HG03342 (cell line): ENCODE data around the gene IL22.

Experiments
- ATAC-seq: cut with Tn5 transposase; IDR thresholded peaks from one replicate; pipeline ENCODE4 v1.9.1; 2021; ENCODE audit warnings: mild to moderate bottlenecking, moderate library complexity; ENCODE audit not compliant: unreplicated experiment

The IL22 gene, protein sequence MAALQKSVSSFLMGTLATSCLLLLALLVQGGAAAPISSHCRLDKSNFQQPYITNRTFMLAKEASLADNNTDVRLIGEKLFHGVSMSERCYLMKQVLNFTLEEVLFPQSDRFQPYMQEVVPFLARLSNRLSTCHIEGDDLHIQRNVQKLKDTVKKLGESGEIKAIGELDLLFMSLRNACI

DNA sequence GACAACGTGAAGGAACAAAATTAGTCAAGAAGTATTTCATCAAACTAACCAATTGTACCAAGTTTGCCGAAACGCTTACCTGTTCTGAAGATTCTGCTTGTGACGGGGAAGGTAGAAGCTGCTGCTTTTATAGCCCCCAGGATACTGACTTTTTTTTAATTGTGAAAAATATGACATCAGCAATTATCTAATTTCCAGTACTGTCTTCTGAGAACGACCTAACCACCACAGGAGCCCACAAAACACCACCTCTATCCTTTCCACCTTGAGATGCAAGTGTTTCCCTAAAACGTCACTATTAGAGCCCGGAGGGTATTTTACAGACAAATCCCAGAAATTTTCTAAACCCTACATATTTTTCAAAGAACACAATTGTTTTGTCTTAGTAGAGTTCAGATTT, at the start of gene IL22:
TSS of gene IL22 (minus strand) at position 101 of the 400 bp plus-strand sequence. CDS start 156 bp downstream, outside the sequence.
- no peak for ATAC-seq

- ATAC-seq, result no peak
Observed at GRCh38 chr12:68297929-68298328, 44.5 kb upstream of the IL22 start.

- no peak for ATAC-seq
Observed at GRCh38 chr12:68294251-68294650, 40.8 kb upstream of the IL22 start.

DNA sequence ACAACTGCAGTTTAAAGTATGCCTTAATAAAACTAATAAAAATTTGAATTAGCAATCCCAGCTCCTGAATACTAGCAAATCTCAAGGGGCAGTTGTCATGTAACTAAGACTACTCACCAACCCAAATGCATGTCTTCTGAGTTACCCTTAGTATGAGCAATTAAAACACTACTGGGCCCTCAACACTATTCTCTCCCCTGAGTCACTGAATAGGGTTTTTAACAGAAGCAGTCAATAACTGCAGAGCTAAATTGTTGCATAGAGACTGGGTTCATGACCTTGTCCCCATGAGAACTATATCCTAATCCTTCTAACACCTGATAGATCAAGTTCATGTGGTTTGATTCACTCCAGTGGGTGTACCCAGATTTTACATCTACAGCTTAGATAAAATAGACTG, 39.9 kb upstream of the IL22 start:
- ATAC-seq, result no peak

GRCh38 chr12:68292151-68292943, 38.9 kb upstream of the IL22 start:
- ATAC-seq, result no peak

DNA sequence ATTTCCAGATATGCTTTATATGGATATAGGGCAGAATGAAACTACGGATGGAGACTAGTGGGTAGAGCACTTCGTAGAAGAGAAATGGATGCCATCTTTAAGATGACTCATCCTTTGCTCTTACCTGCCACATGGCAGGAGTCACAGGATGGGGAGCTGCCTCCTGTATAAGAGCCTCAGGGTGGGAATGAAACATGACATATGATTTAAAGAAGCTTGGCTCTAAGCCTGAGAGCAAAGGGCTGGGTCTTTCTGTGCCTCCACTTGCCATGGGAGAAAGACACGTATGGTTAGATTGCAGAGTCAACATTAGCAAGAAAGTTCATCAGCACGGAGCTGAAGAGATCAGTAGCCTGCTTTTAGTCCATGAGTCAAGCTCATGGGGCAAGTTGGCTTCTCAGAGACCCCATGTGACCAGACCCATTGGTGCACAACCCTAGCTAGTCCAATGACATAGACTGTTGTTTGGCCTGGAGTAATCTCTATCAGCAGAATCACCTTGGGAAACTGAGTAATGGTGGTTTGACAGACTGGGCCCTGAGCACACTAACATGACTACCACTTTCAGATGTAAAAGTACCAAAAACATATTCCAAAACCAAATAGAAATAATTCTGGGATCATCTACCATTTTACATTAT, 38.1 kb upstream of the IL22 start:
- no peak for ATAC-seq

DNA sequence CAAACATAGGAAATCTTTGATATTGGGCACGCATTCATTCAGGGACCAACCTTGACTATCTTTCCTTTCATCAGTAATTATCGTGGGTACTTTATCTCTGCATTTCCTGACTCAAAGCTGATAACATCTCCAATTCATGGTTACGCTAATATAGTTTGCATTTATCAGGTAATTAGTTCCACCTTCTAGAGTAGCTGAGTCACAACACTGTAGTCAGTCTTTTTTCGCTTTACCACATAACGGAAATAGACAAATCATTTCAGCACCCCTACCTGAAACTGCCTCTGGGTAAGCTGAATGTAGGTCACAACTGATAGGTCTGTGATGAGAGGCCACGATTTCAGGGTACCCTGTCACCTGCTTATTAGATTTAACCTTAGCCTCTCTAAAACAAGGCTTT, 36.7 kb upstream of the IL22 start:
- peak; percentile 93 for ATAC-seq

GRCh38 chr12:68287106-68287505, 33.7 kb upstream of the IL22 start:
- ATAC-seq, result no peak

GRCh38 chr12:68286396-68286795, 33.0 kb upstream of the IL22 start:
- ATAC-seq, result no peak

DNA sequence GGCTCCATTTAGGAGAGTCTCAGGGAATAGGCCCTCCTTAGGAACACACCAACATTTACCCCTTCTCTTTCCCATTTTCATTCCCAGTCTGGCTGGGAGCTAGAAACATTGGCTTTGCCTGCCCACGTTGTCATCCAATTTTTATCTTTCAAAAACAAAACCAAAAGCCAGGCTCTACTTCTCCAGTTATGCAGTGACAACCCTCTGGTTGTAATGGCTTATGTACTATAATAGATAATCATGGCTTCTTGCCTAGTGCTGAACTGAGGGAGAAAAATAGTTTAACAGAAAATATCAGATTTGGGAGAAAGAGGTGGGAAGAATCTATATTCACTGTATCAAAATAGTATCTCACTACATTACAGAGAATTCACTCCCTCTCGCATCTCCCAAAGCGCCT, 32.1 kb upstream of the IL22 start:
- no peak for ATAC-seq

DNA sequence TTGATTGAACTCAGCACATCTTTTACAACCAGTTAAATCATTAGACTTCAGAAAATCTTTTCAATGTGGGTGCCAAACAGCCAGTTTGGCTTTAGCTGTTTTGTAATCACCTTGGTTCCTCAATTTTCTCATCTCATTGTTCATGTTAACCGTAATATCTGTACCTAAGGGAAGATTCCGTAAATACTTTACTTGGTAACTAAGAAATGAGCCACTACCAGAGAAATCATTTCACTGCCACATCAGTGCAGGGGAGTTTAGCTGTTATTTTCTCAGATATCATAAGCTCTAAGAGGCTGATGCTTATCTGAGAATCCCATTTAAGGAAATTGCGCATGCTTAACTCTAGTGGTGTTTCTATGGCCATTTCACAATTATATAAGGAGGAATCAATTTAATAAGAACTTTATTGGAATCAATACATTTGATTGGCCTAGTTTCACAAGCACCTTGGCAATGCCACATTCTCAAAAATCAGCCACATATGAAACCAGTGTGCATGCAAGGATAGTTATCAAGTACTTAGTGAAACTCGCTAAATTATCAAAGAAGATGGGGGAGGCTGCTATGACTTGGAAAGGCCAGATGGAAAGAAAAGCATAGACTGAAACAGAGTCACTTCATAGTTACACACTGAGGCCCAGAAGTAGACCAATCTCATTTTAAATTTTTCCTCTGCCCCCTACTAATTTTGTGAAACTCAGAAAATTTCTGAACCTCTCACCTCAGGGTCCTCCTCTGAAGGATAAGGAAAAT, 28.1 kb upstream of the IL22 start:
- no peak for ATAC-seq

- no peak for ATAC-seq
Observed at GRCh38 chr12:68280240-68280639, 26.8 kb upstream of the IL22 start.

DNA sequence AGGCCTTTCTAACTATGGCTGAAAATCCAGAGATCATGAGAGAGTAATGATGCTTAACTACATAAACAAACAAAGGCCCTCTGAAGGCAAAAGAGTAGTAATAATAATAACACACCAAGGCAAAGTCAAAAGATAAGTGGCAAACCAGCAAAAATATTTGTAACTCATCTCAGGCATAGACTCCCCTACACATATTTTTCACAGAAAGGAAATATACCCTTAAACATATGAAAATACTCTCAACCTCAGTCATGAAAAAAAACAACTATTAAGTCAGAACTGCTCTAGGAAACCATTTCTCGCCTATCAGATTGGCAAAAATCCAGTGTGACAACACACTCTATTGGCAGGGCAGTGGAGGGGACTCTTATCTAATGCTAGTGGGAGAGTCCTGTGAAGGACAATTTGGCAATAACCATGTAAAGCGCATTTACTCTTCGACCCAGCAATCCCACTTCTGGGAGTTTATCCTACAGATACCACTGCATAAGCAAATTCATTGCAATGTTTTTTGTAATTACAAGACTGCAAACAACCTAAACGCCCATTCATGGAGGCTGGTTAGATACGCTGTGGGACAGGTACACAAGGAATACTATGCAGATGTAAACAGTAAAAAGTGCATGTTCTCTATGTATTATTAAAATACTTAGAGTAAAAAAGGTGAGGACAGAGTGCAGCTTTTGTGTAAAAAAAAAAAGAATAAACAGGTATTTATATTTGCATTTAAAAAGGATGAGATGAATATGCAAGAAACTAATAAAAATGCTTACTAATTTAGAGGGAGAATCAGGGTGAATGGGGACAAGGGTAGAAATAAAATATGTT, 26.0 kb upstream of the IL22 start:
- ATAC-seq, result no peak

- no peak for ATAC-seq
Observed at GRCh38 chr12:68276402-68276930, 23.1 kb upstream of the IL22 start.

DNA sequence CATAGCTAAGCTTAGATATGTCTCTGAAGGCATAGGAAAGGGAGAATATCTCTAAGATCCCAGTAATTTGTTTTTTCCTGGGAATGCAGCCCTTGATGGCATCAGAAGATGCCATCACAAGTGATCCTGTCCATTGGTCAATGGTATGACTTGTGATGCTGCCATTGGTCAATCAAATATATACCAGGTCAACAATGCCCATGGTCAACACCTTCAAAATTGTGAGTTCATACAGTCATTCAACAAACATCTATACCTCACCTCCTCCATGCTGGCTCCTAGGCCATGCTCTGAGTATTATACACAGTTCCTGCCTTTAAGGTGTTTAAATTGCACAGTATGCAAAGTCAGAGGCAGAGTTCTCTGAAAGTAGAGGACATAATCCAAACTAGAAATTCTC, 19.3 kb upstream of the IL22 start:
- ATAC-seq, result no peak

- ATAC-seq, result no peak
Observed at GRCh38 chr12:68271346-68271745, 17.9 kb upstream of the IL22 start.

- no peak for ATAC-seq
Observed at GRCh38 chr12:68270358-68270757, 17.0 kb upstream of the IL22 start.

GRCh38 chr12:68269779-68270178, 16.4 kb upstream of the IL22 start:
- ATAC-seq, result no peak

GRCh38 chr12:68268967-68269366, 15.6 kb upstream of the IL22 start:
- no peak for ATAC-seq

DNA sequence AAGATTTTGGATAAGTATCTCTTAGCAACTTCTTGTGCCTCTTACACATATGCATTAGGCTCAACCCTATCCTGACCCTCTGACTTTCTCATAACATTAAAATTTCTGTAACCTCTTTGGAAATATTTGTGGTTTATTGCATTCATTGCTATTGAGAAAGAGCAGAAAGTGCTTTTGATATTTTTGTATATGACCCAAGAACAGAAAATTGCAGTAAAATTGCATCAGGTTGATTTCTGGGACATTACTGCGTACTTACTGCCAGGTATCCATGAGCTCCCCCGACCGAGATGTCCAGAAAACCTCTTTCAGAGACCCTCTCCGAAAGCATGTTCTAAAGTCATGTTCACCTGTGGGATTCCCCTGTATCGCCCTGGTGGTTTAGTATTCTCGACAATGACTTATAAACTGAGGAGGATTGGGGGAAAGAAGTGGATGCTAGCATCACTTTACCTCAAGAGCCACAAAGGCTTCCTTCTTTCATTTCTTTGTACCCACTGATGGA, 14.5 kb upstream of the IL22 start:
- ATAC-seq, result no peak
